SIG-M5 (cell line): ENCODE results near the gene CEP131.
"Not testable (repeated sequence)": the region's sequence is repeated elsewhere in the genome, so short reads cannot be mapped to it uniquely, and the experiment has no call there.

Source experiments
- DNase-seq: peaks from one replicate; lab custom pipeline; 2025; lab: John Stamatoyannopoulos, UW

The CEP131 gene

GRCh38 chr17:81151278-81151677 is 71.5 kb downstream of the CEP131 start:
- DNase-seq: no peak

- no peak for DNase-seq
Observed at GRCh38 chr17:81150377-81151077, 72.2 kb downstream of the CEP131 start.

- no peak for DNase-seq
Observed at GRCh38 chr17:81148986-81149533, 73.7 kb downstream of the CEP131 start.

GRCh38 chr17:81148571-81148970 is 74.2 kb downstream of the CEP131 start:
- DNase-seq: no peak

- DNase-seq: no peak
Observed at GRCh38 chr17:81147701-81148100, 75.1 kb downstream of the CEP131 start.

GRCh38 chr17:81146208-81146607 is 76.6 kb downstream of the CEP131 start:
- not testable (repeated sequence) for DNase-seq

- no peak for DNase-seq
Observed at GRCh38 chr17:81144423-81144781, 78.4 kb downstream of the CEP131 start.

- DNase-seq: no peak
Observed at GRCh38 chr17:81143717-81144422, 78.9 kb downstream of the CEP131 start.

- no peak for DNase-seq
Observed at GRCh38 chr17:81143200-81143527, 79.6 kb downstream of the CEP131 start.

GRCh38 chr17:81142301-81143199 is 80.2 kb downstream of the CEP131 start:
- no peak for DNase-seq

- no peak for DNase-seq
Observed at GRCh38 chr17:81140695-81141094, 82.1 kb downstream of the CEP131 start.

GRCh38 chr17:81140018-81140417 is 82.7 kb downstream of the CEP131 start:
- no peak for DNase-seq
